WTC11 (cell line): ENCODE measurements around the gene WNK2. TPM values are rescaled to one million over a fixed set of nuclear protein-coding genes. Genes with fewer than 3 reads are reported as not detected.

ENCODE experiments used
- ATAC-seq: fragments of 200-7000 bp; cut with Tn5 transposase; 2 replicates; pipeline ENCODE4 v1.10.0; 2021; ENCODE audit warnings: mild to moderate bottlenecking, moderate library complexity
- CTCF ChIA-PET: fragments of 300-600 bp; sonication (Branson Sonifier 250); formaldehyde crosslinking; loops from one replicate; lab custom pipeline; 2021; ENCODE audit warnings: antibody characterized with exemption; lab: Charles Lee
- POLR2A ChIA-PET: fragments of 350-600 bp; sonication (Branson Sonifier 250); formaldehyde crosslinking; loops from one replicate; lab custom pipeline; 2021; ENCODE audit warnings: antibody characterized with exemption; lab: Charles Lee
- DNase-seq: peaks from one replicate; pipeline ENCODE4 v3.0.0; 2021; ENCODE audit warnings: low spot score
- H3K27ac Mint-ChIP-seq: 2 replicates; pipeline ENCODE4 v1.8.0; 2021; ENCODE audit warnings: mixed read lengths
- H3K27me3 Mint-ChIP-seq: 2 replicates; pipeline ENCODE4 v1.8.0; 2021; ENCODE audit warnings: low read depth, mild to moderate bottlenecking, moderate library complexity, mixed read lengths
- H3K36me3 Mint-ChIP-seq: 2 replicates; pipeline ENCODE4 v1.8.0; 2021; ENCODE audit warnings: mixed read lengths
- H3K4me1 Mint-ChIP-seq: 2 replicates; pipeline ENCODE4 v1.8.0; 2022; ENCODE audit warnings: mixed read lengths
- H3K4me3 Mint-ChIP-seq: 2 replicates; pipeline ENCODE4 v1.8.0; 2021; ENCODE audit warnings: mild to moderate bottlenecking, moderate library complexity, mixed read lengths
- H3K9me3 Mint-ChIP-seq: 2 replicates; pipeline ENCODE4 v1.8.0; 2021; ENCODE audit warnings: mixed read lengths
- CBFB ChIP-seq: sonication (generic); formaldehyde crosslinking; IDR thresholded peaks from 2 replicates; pipeline ENCODE4 v1.8.1; 2022; ENCODE audit warnings: mild to moderate bottlenecking, low read depth, missing genetic modification reagents
- ELF4 ChIP-seq: sonication (generic); formaldehyde crosslinking; IDR thresholded peaks from 2 replicates; pipeline ENCODE4 v1.8.1; 2022; ENCODE audit warnings: low read depth, mild to moderate bottlenecking, moderate library complexity, missing genetic modification reagents
- EMX1 ChIP-seq: fragments of 250-450 bp; sonication (Bioruptor Pico); IDR thresholded peaks from 2 replicates; pipeline ENCODE4 v1.8.0; 2021; ENCODE audit warnings: mild to moderate bottlenecking
- FOXP1 ChIP-seq: sonication (generic); formaldehyde crosslinking; IDR thresholded peaks from 2 replicates; pipeline ENCODE4 v1.8.0; 2022; ENCODE audit warnings: missing genetic modification reagents, mild to moderate bottlenecking, moderate library complexity, borderline replicate concordance
- HMGA2 ChIP-seq: fragments of 250-450 bp; sonication (Bioruptor Pico); IDR thresholded peaks from 2 replicates; pipeline ENCODE4 v1.4.0; 2021; ENCODE audit warnings: mild to moderate bottlenecking, moderate library complexity
- KAT7 ChIP-seq: sonication (generic); formaldehyde crosslinking; IDR thresholded peaks from 2 replicates; pipeline ENCODE4 v1.8.1; 2023; ENCODE audit warnings: missing genetic modification reagents, mild to moderate bottlenecking, borderline replicate concordance
- PRRX2 ChIP-seq: fragments of 250-450 bp; sonication (Bioruptor Pico); IDR thresholded peaks from 2 replicates; pipeline ENCODE4 v1.8.0; 2021; ENCODE audit warnings: mild to moderate bottlenecking
- SOX15 ChIP-seq: fragments of 250-450 bp; sonication (Bioruptor Pico); IDR thresholded peaks from 2 replicates; pipeline ENCODE4 v1.9.0; 2021; ENCODE audit warnings: mild to moderate bottlenecking
- TP53 ChIP-seq: sonication (generic); formaldehyde crosslinking; IDR thresholded peaks from 2 replicates; pipeline ENCODE4 v1.8.1; 2023; ENCODE audit warnings: mild to moderate bottlenecking, missing genetic modification reagents
- ZNF121 ChIP-seq: sonication (generic); formaldehyde crosslinking; IDR thresholded peaks from 2 replicates; pipeline ENCODE4 v1.8.0; 2023; ENCODE audit warnings: missing genetic modification reagents
- ZNF416 ChIP-seq: fragments of 250-450 bp; sonication (Bioruptor Pico); IDR thresholded peaks from 2 replicates; pipeline ENCODE4 v1.9.0; 2021; ENCODE audit warnings: mild to moderate bottlenecking, inconsistent platforms
- ZNF425 ChIP-seq: fragments of 250-450 bp; sonication (Bioruptor Pico); conservative IDR thresholded peaks from 2 replicates; pipeline ENCODE4 v1.9.0; 2021; ENCODE audit warnings: mild to moderate bottlenecking
- total RNA-seq: library from RNA; stranded (reverse); gene quantifications from 3 replicates; pipeline ENCODE4 v1.2.3, GENCODE V29; 2021
- TF ChIP-seq, protein P1 (sequence below): sonication (generic); formaldehyde crosslinking; conservative IDR thresholded peaks from 2 replicates; pipeline ENCODE4 v1.8.1; 2022; ENCODE audit warnings: mild to moderate bottlenecking, missing genetic modification reagents
- TF ChIP-seq, protein P2 (sequence below): sonication (generic); formaldehyde crosslinking; IDR thresholded peaks from 2 replicates; pipeline ENCODE4 v1.8.0; 2022; ENCODE audit warnings: mild to moderate bottlenecking, missing genetic modification reagents
- TF ChIP-seq, protein P3 (sequence below): fragments of 250-450 bp; sonication (Bioruptor Pico); IDR thresholded peaks from 2 replicates; pipeline ENCODE4 v1.9.0; 2021; ENCODE audit warnings: mild to moderate bottlenecking, borderline replicate concordance

WNK2 gene
- total RNA-seq, 1 experiment from 2014 or later = 120 TPM

- TF ChIP-seq TP53 (CRISPR knock-in tag) (0 out of 2 replicates have a peak, but pooled peaks have one; percentile 13), ZNF425 (CRISPR knock-in tag) (no peak), ZNF121 (CRISPR knock-in tag) (peak; percentile 100), ELF4 (CRISPR knock-in tag) (0 out of 2 replicates have a peak, but pooled peaks have one; percentile 44), KAT7 (CRISPR knock-in tag) (0 out of 2 replicates have a peak, but pooled peaks have one; percentile 13)
Observed at GRCh38 chr9:93184432-93185265, 710 bp downstream of the WNK2 start (continued).

GRCh38 chr9:93185266-93186214 lies 1.6 kb downstream of the WNK2 start:
- Mint-ChIP-seq H3K4me1 (peaks cover 39% of the 10 kb centered on the region), H3K27ac (no peak overlapping the region), H3K36me3 (no peaks in the 10 kb centered on the region), H3K9me3 (no peaks in the 10 kb centered on the region), H3K4me3 (peak overlapping the region; percentile 65), H3K27me3 (peaks cover 28% of the 10 kb centered on the region)
- ATAC-seq (peak; percentile 8), DNase-seq (peak; percentile 42)
- POLR2A ChIA-PET = no interaction called here
- CTCF ChIA-PET = interaction anchor here (1.1 to 3.0 kb wide), 5 partner anchors 8 to 182 kb away, joined by 3 to 15 read pairs (median 4); no protein-coding TSS in a partner anchor
- TF ChIP-seq, protein P1, sequence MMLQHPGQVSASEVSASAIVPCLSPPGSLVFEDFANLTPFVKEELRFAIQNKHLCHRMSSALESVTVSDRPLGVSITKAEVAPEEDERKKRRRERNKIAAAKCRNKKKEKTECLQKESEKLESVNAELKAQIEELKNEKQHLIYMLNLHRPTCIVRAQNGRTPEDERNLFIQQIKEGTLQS (CRISPR knock-in tag) = no peak
- peak; percentile 31; the same call in 1 of the 2 replicates for TF ChIP-seq KAT7 (CRISPR knock-in tag)
- TF ChIP-seq, protein P2, sequence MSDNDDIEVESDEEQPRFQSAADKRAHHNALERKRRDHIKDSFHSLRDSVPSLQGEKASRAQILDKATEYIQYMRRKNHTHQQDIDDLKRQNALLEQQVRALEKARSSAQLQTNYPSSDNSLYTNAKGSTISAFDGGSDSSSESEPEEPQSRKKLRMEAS = peak; percentile 23; the same call in 1 of the 2 replicates

GRCh38 chr9:93186215-93186945 lies 2.4 kb downstream of the WNK2 start:
- Mint-ChIP-seq H3K27me3 (peaks cover 23% of the 10 kb centered on the region), H3K27ac (no peak overlapping the region)
- DNase-seq = no peak
- TF ChIP-seq PRRX2 (CRISPR knock-in tag) = no peak
- no peak for TF ChIP-seq CBFB (CRISPR knock-in tag)
- no peak for TF ChIP-seq SOX15 (CRISPR knock-in tag)
- no peak for TF ChIP-seq EMX1 (CRISPR knock-in tag)
- no peak for TF ChIP-seq ZNF416 (CRISPR knock-in tag)
- no peak for TF ChIP-seq HMGA2 (CRISPR knock-in tag)
- TF ChIP-seq FOXP1 = no peak
- TF ChIP-seq, protein P3, sequence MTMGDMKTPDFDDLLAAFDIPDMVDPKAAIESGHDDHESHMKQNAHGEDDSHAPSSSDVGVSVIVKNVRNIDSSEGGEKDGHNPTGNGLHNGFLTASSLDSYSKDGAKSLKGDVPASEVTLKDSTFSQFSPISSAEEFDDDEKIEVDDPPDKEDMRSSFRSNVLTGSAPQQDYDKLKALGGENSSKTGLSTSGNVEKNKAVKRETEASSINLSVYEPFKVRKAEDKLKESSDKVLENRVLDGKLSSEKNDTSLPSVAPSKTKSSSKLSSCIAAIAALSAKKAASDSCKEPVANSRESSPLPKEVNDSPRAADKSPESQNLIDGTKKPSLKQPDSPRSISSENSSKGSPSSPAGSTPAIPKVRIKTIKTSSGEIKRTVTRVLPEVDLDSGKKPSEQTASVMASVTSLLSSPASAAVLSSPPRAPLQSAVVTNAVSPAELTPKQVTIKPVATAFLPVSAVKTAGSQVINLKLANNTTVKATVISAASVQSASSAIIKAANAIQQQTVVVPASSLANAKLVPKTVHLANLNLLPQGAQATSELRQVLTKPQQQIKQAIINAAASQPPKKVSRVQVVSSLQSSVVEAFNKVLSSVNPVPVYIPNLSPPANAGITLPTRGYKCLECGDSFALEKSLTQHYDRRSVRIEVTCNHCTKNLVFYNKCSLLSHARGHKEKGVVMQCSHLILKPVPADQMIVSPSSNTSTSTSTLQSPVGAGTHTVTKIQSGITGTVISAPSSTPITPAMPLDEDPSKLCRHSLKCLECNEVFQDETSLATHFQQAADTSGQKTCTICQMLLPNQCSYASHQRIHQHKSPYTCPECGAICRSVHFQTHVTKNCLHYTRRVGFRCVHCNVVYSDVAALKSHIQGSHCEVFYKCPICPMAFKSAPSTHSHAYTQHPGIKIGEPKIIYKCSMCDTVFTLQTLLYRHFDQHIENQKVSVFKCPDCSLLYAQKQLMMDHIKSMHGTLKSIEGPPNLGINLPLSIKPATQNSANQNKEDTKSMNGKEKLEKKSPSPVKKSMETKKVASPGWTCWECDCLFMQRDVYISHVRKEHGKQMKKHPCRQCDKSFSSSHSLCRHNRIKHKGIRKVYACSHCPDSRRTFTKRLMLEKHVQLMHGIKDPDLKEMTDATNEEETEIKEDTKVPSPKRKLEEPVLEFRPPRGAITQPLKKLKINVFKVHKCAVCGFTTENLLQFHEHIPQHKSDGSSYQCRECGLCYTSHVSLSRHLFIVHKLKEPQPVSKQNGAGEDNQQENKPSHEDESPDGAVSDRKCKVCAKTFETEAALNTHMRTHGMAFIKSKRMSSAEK (CRISPR knock-in tag) = no peak
- TF ChIP-seq, all 79 proteins: peak for 0
- CTCF ChIA-PET = interaction anchor here (1.1 to 3.0 kb wide), 6 partner anchors 9 to 183 kb away, joined by 3 to 15 read pairs (median 4); no protein-coding TSS in a partner anchor
- Mint-ChIP-seq H3K9me3 (no peaks in the 10 kb centered on the region), H3K4me3 (peak overlapping the region; percentile 65), H3K4me1 (peaks cover 46% of the 10 kb centered on the region), H3K36me3 (no peaks in the 10 kb centered on the region)
- POLR2A ChIA-PET = interaction anchor here (0.5 kb wide), 1 partner anchor 980 kb away, joined by 3 read pairs; no protein-coding TSS in a partner anchor
- ATAC-seq = no peak
